Spinal cord (tissue), 10 donors: Measurements from ENCODE around the gene TBC1D22A. TPM values are rescaled to one million over a fixed set of nuclear protein-coding genes. Genes with fewer than 3 reads are reported as not detected.

Experiments used
- DNase-seq, 6 donors: peaks; one replicate each; pipeline versions ENCODE4 v3.0.0 to v3.0.0-alpha.2; 2013 to 2015; ENCODE audit warnings: low spot score in 6 of 6, low read depth in 4 of 6
- H3K27ac ChIP-seq: one replicate; pipeline ENCODE4 v1.5.1; 2013; ENCODE audit warnings: low read depth, low read length, control low read depth
- H3K27me3 ChIP-seq: one replicate; pipeline ENCODE4 v1.6.1; 2013; ENCODE audit warnings: low read length; ENCODE audit not compliant: control insufficient read depth, insufficient read depth
- H3K36me3 ChIP-seq: one replicate; pipeline ENCODE4 v1.6.1; 2013; ENCODE audit warnings: low read length; ENCODE audit not compliant: control insufficient read depth, insufficient read depth
- H3K4me1 ChIP-seq: one replicate; pipeline ENCODE4 v1.6.1; 2013; ENCODE audit warnings: low read length; ENCODE audit not compliant: control insufficient read depth, insufficient read depth
- H3K4me3 ChIP-seq: one replicate; pipeline ENCODE4 v1.5.1; 2013; ENCODE audit warnings: low read depth, low read length, control low read depth
- H3K9me3 ChIP-seq: one replicate; pipeline ENCODE4 v1.6.1; 2013; ENCODE audit warnings: low read length; ENCODE audit not compliant: control insufficient read depth, insufficient read depth
- WGBS: methylation state at CpG from one replicate; pipeline ENCODE4 v1.1.5; 2013; ENCODE audit warnings: missing lambda C conversion rate; ENCODE audit not compliant: insufficient coverage; 5-methylcytosine and 5-hydroxymethylcytosine counted together
- polyA plus RNA-seq, 2 donors: library from polyadenylated mRNA; unstranded; fragments of 120-200 nt; gene quantifications; one replicate each; pipeline ENCODE4 v1.2.1, GENCODE V29; 2013; ENCODE audit not compliant: insufficient read length in 2 of 2
- total RNA-seq, 2 donors: library from RNA; depleted of rRNA in 1 of 2; stranded (reverse); fragments of 120-200 nt in 1 of 2; fragments of >200 nt in 1 of 2; gene quantifications; one replicate each; pipeline versions ENCODE4 v1.2.3 to v1.2.4, GENCODE V29; 2013 to 2014
- donor health status: healthy.

The TBC1D22A gene
- total and polyA plus RNA-seq, 4 donors, result 7.1 to 14.6 (median 10.8) TPM

GRCh38 chr22:47057916-47058585 lies 295.6 kb downstream of the TBC1D22A start:
- H3K4me3 ChIP-seq, result no peak overlapping the region
- peaks cover 40% of the 10 kb centered on the region for H3K36me3 ChIP-seq
- H3K9me3 ChIP-seq, result no peaks in the 10 kb centered on the region
- H3K4me1 ChIP-seq, result peaks cover 44% of the 10 kb centered on the region
- H3K27me3 ChIP-seq, result no peaks in the 10 kb centered on the region
- no peak for DNase-seq
- no peak overlapping the region for H3K27ac ChIP-seq
- WGBS, result 93% methylated on average over 16 of the region's 16 CpGs

GRCh38 chr22:47059076-47059475 lies 296.6 kb downstream of the TBC1D22A start:
- no peak for DNase-seq
- H3K27me3 ChIP-seq, result no peaks in the 10 kb centered on the region
- WGBS, result 96% methylated on average over 6 of the region's 15 CpGs
- H3K27ac ChIP-seq, result no peak overlapping the region
- no peak overlapping the region for H3K4me3 ChIP-seq
- H3K9me3 ChIP-seq, result no peaks in the 10 kb centered on the region
- peaks cover 33% of the 10 kb centered on the region for H3K4me1 ChIP-seq
- peaks cover 40% of the 10 kb centered on the region for H3K36me3 ChIP-seq

- WGBS, result 64% methylated on average over 11 of the region's 12 CpGs
- H3K36me3 ChIP-seq, result peaks cover 39% of the 10 kb centered on the region
- H3K9me3 ChIP-seq, result no peaks in the 10 kb centered on the region
- H3K27ac ChIP-seq, result no peak overlapping the region
- no peaks in the 10 kb centered on the region for H3K27me3 ChIP-seq
- H3K4me3 ChIP-seq, result no peak overlapping the region
- peak in 2 of 6 donors; percentile 81 to 92 for DNase-seq
- H3K4me1 ChIP-seq, result peaks cover 31% of the 10 kb centered on the region
Observed at GRCh38 chr22:47059701-47060161, 297.3 kb downstream of the TBC1D22A start.

GRCh38 chr22:47060718-47061117 lies 298.3 kb downstream of the TBC1D22A start:
- WGBS, result 98% methylated on average over 15 of the region's 15 CpGs
- Histone ChIP-seq H3K9me3 (no peaks in the 10 kb centered on the region), H3K4me3 (no peak overlapping the region), H3K27ac (no peak overlapping the region), H3K36me3 (peaks cover 39% of the 10 kb centered on the region), H3K4me1 (peaks cover 26% of the 10 kb centered on the region), H3K27me3 (no peaks in the 10 kb centered on the region)
- no peak for DNase-seq

GRCh38 chr22:47061226-47061625 lies 298.8 kb downstream of the TBC1D22A start:
- Histone ChIP-seq H3K4me1 (peaks cover 23% of the 10 kb centered on the region), H3K27ac (no peak overlapping the region), H3K9me3 (no peaks in the 10 kb centered on the region), H3K27me3 (no peaks in the 10 kb centered on the region), H3K4me3 (no peak overlapping the region), H3K36me3 (peaks cover 39% of the 10 kb centered on the region)
- DNase-seq, result no peak
- 93% methylated on average over 13 of the region's 14 CpGs for WGBS

GRCh38 chr22:47062126-47062525 lies 299.7 kb downstream of the TBC1D22A start:
- WGBS, result 79% methylated on average over 10 of the region's 10 CpGs
- DNase-seq, result no peak
- Histone ChIP-seq H3K27ac (no peak overlapping the region), H3K36me3 (peaks cover 35% of the 10 kb centered on the region), H3K4me3 (no peak overlapping the region), H3K27me3 (no peaks in the 10 kb centered on the region), H3K4me1 (peaks cover 21% of the 10 kb centered on the region), H3K9me3 (no peaks in the 10 kb centered on the region)

- peaks cover 30% of the 10 kb centered on the region for H3K4me1 ChIP-seq
- no peak overlapping the region for H3K27ac ChIP-seq
- H3K36me3 ChIP-seq, result peaks cover 29% of the 10 kb centered on the region
- 94% methylated on average over 13 of the region's 14 CpGs for WGBS
- no peaks in the 10 kb centered on the region for H3K27me3 ChIP-seq
- H3K4me3 ChIP-seq, result no peak overlapping the region
- H3K9me3 ChIP-seq, result no peaks in the 10 kb centered on the region
- DNase-seq, result no peak
Observed at GRCh38 chr22:47063071-47063509, 300.6 kb downstream of the TBC1D22A start.

- Histone ChIP-seq H3K4me3 (no peak overlapping the region), H3K4me1 (peaks cover 31% of the 10 kb centered on the region), H3K36me3 (peaks cover 24% of the 10 kb centered on the region), H3K27me3 (no peaks in the 10 kb centered on the region), H3K9me3 (no peaks in the 10 kb centered on the region), H3K27ac (no peak overlapping the region)
- no peak for DNase-seq
- 90% methylated on average over 8 of the region's 10 CpGs for WGBS
Observed at GRCh38 chr22:47063606-47064005, 301.2 kb downstream of the TBC1D22A start.

- 64% methylated on average over 18 of the region's 19 CpGs for WGBS
Observed at GRCh38 chr22:47064016-47064415, 301.6 kb downstream of the TBC1D22A start.

GRCh38 chr22:47064416-47064815 lies 302.0 kb downstream of the TBC1D22A start:
- Histone ChIP-seq H3K4me1 (peaks cover 25% of the 10 kb centered on the region), H3K27me3 (no peaks in the 10 kb centered on the region), H3K9me3 (no peaks in the 10 kb centered on the region), H3K4me3 (no peak overlapping the region), H3K27ac (no peak overlapping the region), H3K36me3 (peaks cover 20% of the 10 kb centered on the region)
- 47% methylated on average over 7 of the region's 10 CpGs for WGBS
- peak in 1 of 6 donors; percentile 32 for DNase-seq

More at GRCh38 chr22:47064016-47064415, 301.6 kb downstream of the TBC1D22A start:
- peak in 1 of 6 donors; percentile 43 for DNase-seq
- H3K4me3 ChIP-seq, result no peak overlapping the region
- H3K36me3 ChIP-seq, result peaks cover 22% of the 10 kb centered on the region
- peaks cover 27% of the 10 kb centered on the region for H3K4me1 ChIP-seq
- H3K27ac ChIP-seq, result no peak overlapping the region
- no peaks in the 10 kb centered on the region for H3K9me3 ChIP-seq
- H3K27me3 ChIP-seq, result no peaks in the 10 kb centered on the region
